Bronchial smooth muscle cell (primary cell): ENCODE measurements around the gene CRX. TPM values are rescaled to one million over a fixed set of nuclear protein-coding genes. Genes with fewer than 3 reads are reported as not detected.

Source experiments
- total RNA-seq: library from RNA; depleted of rRNA; stranded (reverse); fragments of >200 nt; gene quantifications from 2 replicates; pipeline ENCODE4 v1.2.1, GENCODE V29; 2014

Gene CRX
- not detected in 2 replicates for total RNA-seq

GRCh38 chr19:47821460-47822020, at the start of gene CRX:
Gene CRX, plus strand, starts transcription at chr19:47821937. Its CDS starts 12,507 bp downstream, at chr19:47834444.

GRCh38 chr19:47778049-47778953, 43.4 kb upstream of the CRX start, which contains the start of gene SELENOW:
Gene SELENOW, plus strand, starts transcription at chr19:47778703. Its CDS starts 83 bp downstream, at chr19:47778786.

GRCh38 chr19:47804451-47804850, 17.3 kb upstream of the CRX start, which contains the start of gene TPRX1:
Gene TPRX1, minus strand, starts transcription at chr19:47804551. Its CDS starts 12 bp downstream, at chr19:47804539.

GRCh38 chr19:47858646-47859285, 37.0 kb downstream of the CRX start, which contains the start of gene TPRX2:
Gene TPRX2, plus strand, starts transcription at chr19:47859235. Its CDS starts 12 bp downstream, at chr19:47859247.

GRCh38 chr19:47886010-47886559, 64.3 kb downstream of the CRX start, which contains the start of gene SULT2A1:
Gene SULT2A1, minus strand, starts transcription at chr19:47886315. Its CDS starts 58 bp downstream, at chr19:47886257.

Other genes starting within 250 kb of the CRX start
- gene ZNF541, start 248.8 kb upstream of the CRX start, total RNA-seq = 0.26 TPM in 1 of 2 replicates, not detected in the other
- 2.0 and 2.4 TPM in 2 replicates for gene BICRA, start 212.8 kb upstream of the CRX start, total RNA-seq
- 141 and 160 TPM in 2 replicates for gene EHD2, start 108.5 kb upstream of the CRX start, total RNA-seq
- 49.0 and 52.5 TPM in 2 replicates for gene NOP53, start 76.4 kb upstream of the CRX start, total RNA-seq
- 89.6 and 153 TPM in 2 replicates for gene SELENOW, start 43.2 kb upstream of the CRX start, total RNA-seq
- gene TPRX1, start 17.4 kb upstream of the CRX start, total RNA-seq = not detected in 2 replicates
- not detected in 2 replicates for gene TPRX2, start 37.3 kb downstream of the CRX start, total RNA-seq
- gene SULT2A1, start 64.4 kb downstream of the CRX start, total RNA-seq = not detected in 2 replicates
- gene BSPH1, start 170.2 kb downstream of the CRX start, total RNA-seq = not detected in 2 replicates
- gene ELSPBP1, start 172.7 kb downstream of the CRX start, total RNA-seq = not detected in 2 replicates
- not detected in 2 replicates for gene CABP5, start 222.1 kb downstream of the CRX start, total RNA-seq